Progenitor cell of endocrine pancreas (in vitro differentiated cells): ENCODE measurements around the gene COG5. TPM values are rescaled to one million over a fixed set of nuclear protein-coding genes. Genes with fewer than 3 reads are reported as not detected.

Experiments used
- DNase-seq: peaks from one replicate; pipeline ENCODE4 v3.0.0; 2021; ENCODE audit warnings: low spot score; ENCODE audit not compliant: unreplicated experiment
- H3K27ac Mint-ChIP-seq: 2 replicates; pipeline ENCODE4 v1.8.0; 2021; ENCODE audit warnings: mild to moderate bottlenecking, moderate library complexity, mixed read lengths
- H3K27me3 Mint-ChIP-seq: 2 replicates; pipeline ENCODE4 v1.8.0; 2021; ENCODE audit warnings: mixed read lengths
- H3K36me3 Mint-ChIP-seq: 2 replicates; pipeline ENCODE4 v1.8.0; 2022; ENCODE audit warnings: mixed read lengths; ENCODE audit not compliant: insufficient read depth
- H3K4me1 Mint-ChIP-seq: 2 replicates; pipeline ENCODE4 v1.8.0; 2021; ENCODE audit warnings: low read depth, mixed read lengths
- H3K4me3 Mint-ChIP-seq: 2 replicates; pipeline ENCODE4 v1.8.0; 2021; ENCODE audit warnings: low read depth, mild to moderate bottlenecking, moderate library complexity, mixed read lengths
- H3K9me3 Mint-ChIP-seq: 2 replicates; pipeline ENCODE4 v1.8.0; 2021; ENCODE audit warnings: low read depth, mixed read lengths
- CTCF ChIP-seq: fragments of 200-600 bp; sonication (generic); IDR thresholded peaks from one replicate; pipeline ENCODE4 v1.5.0; 2021; ENCODE audit warnings: antibody characterized with exemption, mild to moderate bottlenecking; ENCODE audit not compliant: unreplicated experiment
- total RNA-seq: library from RNA; stranded (reverse); gene quantifications from 2 replicates; pipeline ENCODE4 v1.2.1, GENCODE V29; 2021

Gene COG5
- total RNA-seq, 1 donor from 2014 or later: 49.0 TPM

- DNase-seq: no peak
- Mint-ChIP-seq H3K27me3 (no peaks in the 10 kb centered on the region), H3K4me1 (peaks cover under 1% of the 10 kb centered on the region), H3K9me3 (no peaks in the 10 kb centered on the region), H3K27ac (no peak overlapping the region), H3K36me3 (no peaks in the 10 kb centered on the region), H3K4me3 (no peak overlapping the region)
- no peak for TF ChIP-seq CTCF
These were observed 89.6 kb downstream of the COG5 start for GRCh38 chr7:107474104-107474521.

GRCh38 chr7:107472116-107472515 lies 91.6 kb downstream of the COG5 start:
- no peak overlapping the region for H3K4me3 Mint-ChIP-seq
- H3K27ac Mint-ChIP-seq: no peak overlapping the region
- no peaks in the 10 kb centered on the region for H3K9me3 Mint-ChIP-seq
- no peaks in the 10 kb centered on the region for H3K27me3 Mint-ChIP-seq
- no peak for TF ChIP-seq CTCF
- no peaks in the 10 kb centered on the region for H3K36me3 Mint-ChIP-seq
- H3K4me1 Mint-ChIP-seq: no peaks in the 10 kb centered on the region
- DNase-seq: no peak

- no peak for TF ChIP-seq CTCF
- H3K36me3 Mint-ChIP-seq: no peaks in the 10 kb centered on the region
These were observed 92.2 kb downstream of the COG5 start for GRCh38 chr7:107471292-107472070.

DNA sequence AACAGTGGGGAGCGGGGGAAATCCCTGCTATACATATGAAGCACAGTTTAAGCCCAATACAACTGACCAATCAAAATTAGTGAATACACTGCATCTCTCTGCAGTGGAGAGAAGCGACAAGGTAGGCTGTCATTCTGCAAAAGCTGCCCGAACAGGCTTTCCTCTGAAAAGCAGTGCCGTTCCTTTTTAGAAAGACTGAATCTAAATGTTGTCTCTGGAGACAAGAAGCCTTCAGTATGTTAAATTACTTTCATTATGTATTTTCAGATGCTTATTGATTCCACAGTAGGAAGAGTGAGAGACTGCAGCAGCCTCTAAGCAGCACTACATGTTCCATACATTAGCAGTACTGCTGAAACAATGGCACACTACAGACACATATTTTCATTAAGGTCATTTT lies 93.8 kb downstream of the COG5 start, which contains the start of gene GPR22:
TSS of gene GPR22 (plus strand) at position 129 of the 400 bp plus-strand sequence. CDS start 4,004 bp downstream, outside the sequence.
- no peak within 1 kb of the TSS for H3K4me3 Mint-ChIP-seq
- no peak within 1 kb of the TSS for H3K27ac Mint-ChIP-seq
- no peaks in the 10 kb centered on the region for H3K9me3 Mint-ChIP-seq
- H3K4me1 Mint-ChIP-seq: peaks cover 1% of the 10 kb centered on the region
- no peak for DNase-seq
- no peaks in the 10 kb centered on the region for H3K36me3 Mint-ChIP-seq
- H3K27me3 Mint-ChIP-seq: no peaks in the 10 kb centered on the region
- no peak for TF ChIP-seq CTCF

More at GRCh38 chr7:107471292-107472070, 92.2 kb downstream of the COG5 start:
- no peaks in the 10 kb centered on the region for H3K27me3 Mint-ChIP-seq
- no peak for DNase-seq
- H3K4me3 Mint-ChIP-seq: no peak overlapping the region
- no peak overlapping the region for H3K27ac Mint-ChIP-seq
- H3K9me3 Mint-ChIP-seq: no peaks in the 10 kb centered on the region
- no peaks in the 10 kb centered on the region for H3K4me1 Mint-ChIP-seq

DNA sequence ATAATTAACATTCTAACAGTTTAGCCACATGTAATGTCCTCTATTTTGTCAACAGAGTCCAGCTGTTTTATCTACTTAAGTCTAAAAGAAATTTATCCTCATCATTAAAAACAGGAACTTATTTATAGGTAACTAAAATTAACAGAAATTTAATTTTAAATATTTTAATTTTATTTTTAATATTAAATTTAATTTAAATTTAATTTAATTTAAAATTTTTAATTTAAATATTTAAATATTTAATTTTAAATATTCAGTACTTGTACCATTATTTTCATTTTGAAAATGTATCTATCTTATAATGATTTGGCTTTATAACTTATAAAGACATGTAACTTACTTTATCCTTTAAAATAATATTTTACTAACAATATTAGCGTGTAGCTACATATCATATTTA lies 94.9 kb downstream of the COG5 start:
- no peak overlapping the region for H3K27ac Mint-ChIP-seq
- H3K4me3 Mint-ChIP-seq: no peak overlapping the region
- no peak for TF ChIP-seq CTCF
- H3K27me3 Mint-ChIP-seq: no peaks in the 10 kb centered on the region
- H3K36me3 Mint-ChIP-seq: no peaks in the 10 kb centered on the region
- peaks cover 1% of the 10 kb centered on the region for H3K4me1 Mint-ChIP-seq
- no peak for DNase-seq
- H3K9me3 Mint-ChIP-seq: no peaks in the 10 kb centered on the region
